Measurements from ENCODE around the gene BBS9. TPM values are rescaled to one million over a fixed set of nuclear protein-coding genes. Genes with fewer than 3 reads are reported as not detected.

Gene BBS9
- total RNA-seq, 3 donors from 2014 or later = 8.2 to 23.5 (median 15.8) TPM

- Histone ChIP-seq H3K9me3 (no peaks in the 10 kb centered on the region), H3K36me3 (ENCODE audit: low read depth) (no peaks in the 10 kb centered on the region), H3K4me3 (no peak overlapping the region), H3K4me1 (ENCODE audit: low read depth) (no peaks in the 10 kb centered on the region)
- intact Hi-C loops (cut with DNase I, micrococcal nuclease) = no loop called here
- DNase-seq = peak in 1 of 3 donors; percentile 7
- peak; percentile 85 for ATAC-seq
- no peak for TF ChIP-seq CTCF (IDR thresholded peaks at IDR 0.05)
Observed at GRCh38 chr7:33191340-33191739, 62.0 kb downstream of the BBS9 start.

- DNase-seq = no peak
- no peaks in the 10 kb centered on the region for H3K9me3 ChIP-seq
- H3K4me1 ChIP-seq (ENCODE audit: low read depth) = no peaks in the 10 kb centered on the region
- intact Hi-C loops (cut with DNase I, micrococcal nuclease) = no loop called here
- no peak for TF ChIP-seq CTCF (IDR thresholded peaks at IDR 0.05)
- no peaks in the 10 kb centered on the region for H3K36me3 ChIP-seq (ENCODE audit: low read depth)
- no peak overlapping the region for H3K4me3 ChIP-seq
- ATAC-seq = no peak
Observed at GRCh38 chr7:33192695-33193291, 63.4 kb downstream of the BBS9 start.

- intact Hi-C loops (cut with DNase I, micrococcal nuclease) = no loop called here
- no peak overlapping the region for H3K4me3 ChIP-seq
- TF ChIP-seq CTCF (IDR thresholded peaks at IDR 0.05) = no peak
- H3K36me3 ChIP-seq (ENCODE audit: low read depth) = no peaks in the 10 kb centered on the region
- no peak for ATAC-seq
- no peaks in the 10 kb centered on the region for H3K4me1 ChIP-seq (ENCODE audit: low read depth)
- H3K9me3 ChIP-seq = no peaks in the 10 kb centered on the region
- DNase-seq = no peak
Observed at GRCh38 chr7:33193308-33193864, 64.0 kb downstream of the BBS9 start.

- DNase-seq (no peak), ATAC-seq (no peak)
- no peaks in the 10 kb centered on the region for H3K4me1 ChIP-seq (ENCODE audit: low read depth)
- intact Hi-C loops (cut with DNase I, micrococcal nuclease) = no loop called here
- no peak overlapping the region for H3K4me3 ChIP-seq
- H3K36me3 ChIP-seq (ENCODE audit: low read depth) = no peaks in the 10 kb centered on the region
- TF ChIP-seq CTCF (IDR thresholded peaks at IDR 0.05) = no peak
- no peaks in the 10 kb centered on the region for H3K9me3 ChIP-seq
Observed at GRCh38 chr7:33195264-33195663, 65.9 kb downstream of the BBS9 start.

- H3K4me1 ChIP-seq (ENCODE audit: low read depth) = no peaks in the 10 kb centered on the region
- ATAC-seq = no peak
Observed at GRCh38 chr7:33196221-33196620, 66.9 kb downstream of the BBS9 start.

More at GRCh38 chr7:33196221-33196620, 66.9 kb downstream of the BBS9 start:
- no peak for TF ChIP-seq CTCF (IDR thresholded peaks at IDR 0.05)
- Histone ChIP-seq H3K4me3 (no peak overlapping the region), H3K9me3 (no peaks in the 10 kb centered on the region), H3K36me3 (ENCODE audit: low read depth) (no peaks in the 10 kb centered on the region)
- intact Hi-C loops (cut with DNase I, micrococcal nuclease) = no loop called here
- no peak for DNase-seq
